Bronchial smooth muscle cell (primary cell): ENCODE measurements around the gene TSHZ3. TPM values are rescaled to one million over a fixed set of nuclear protein-coding genes. Genes with fewer than 3 reads are reported as not detected.

Experiments
- total RNA-seq: library from RNA; depleted of rRNA; stranded (reverse); fragments of >200 nt; gene quantifications from 2 replicates; pipeline ENCODE4 v1.2.1, GENCODE V29; 2014

The TSHZ3 gene, protein sequence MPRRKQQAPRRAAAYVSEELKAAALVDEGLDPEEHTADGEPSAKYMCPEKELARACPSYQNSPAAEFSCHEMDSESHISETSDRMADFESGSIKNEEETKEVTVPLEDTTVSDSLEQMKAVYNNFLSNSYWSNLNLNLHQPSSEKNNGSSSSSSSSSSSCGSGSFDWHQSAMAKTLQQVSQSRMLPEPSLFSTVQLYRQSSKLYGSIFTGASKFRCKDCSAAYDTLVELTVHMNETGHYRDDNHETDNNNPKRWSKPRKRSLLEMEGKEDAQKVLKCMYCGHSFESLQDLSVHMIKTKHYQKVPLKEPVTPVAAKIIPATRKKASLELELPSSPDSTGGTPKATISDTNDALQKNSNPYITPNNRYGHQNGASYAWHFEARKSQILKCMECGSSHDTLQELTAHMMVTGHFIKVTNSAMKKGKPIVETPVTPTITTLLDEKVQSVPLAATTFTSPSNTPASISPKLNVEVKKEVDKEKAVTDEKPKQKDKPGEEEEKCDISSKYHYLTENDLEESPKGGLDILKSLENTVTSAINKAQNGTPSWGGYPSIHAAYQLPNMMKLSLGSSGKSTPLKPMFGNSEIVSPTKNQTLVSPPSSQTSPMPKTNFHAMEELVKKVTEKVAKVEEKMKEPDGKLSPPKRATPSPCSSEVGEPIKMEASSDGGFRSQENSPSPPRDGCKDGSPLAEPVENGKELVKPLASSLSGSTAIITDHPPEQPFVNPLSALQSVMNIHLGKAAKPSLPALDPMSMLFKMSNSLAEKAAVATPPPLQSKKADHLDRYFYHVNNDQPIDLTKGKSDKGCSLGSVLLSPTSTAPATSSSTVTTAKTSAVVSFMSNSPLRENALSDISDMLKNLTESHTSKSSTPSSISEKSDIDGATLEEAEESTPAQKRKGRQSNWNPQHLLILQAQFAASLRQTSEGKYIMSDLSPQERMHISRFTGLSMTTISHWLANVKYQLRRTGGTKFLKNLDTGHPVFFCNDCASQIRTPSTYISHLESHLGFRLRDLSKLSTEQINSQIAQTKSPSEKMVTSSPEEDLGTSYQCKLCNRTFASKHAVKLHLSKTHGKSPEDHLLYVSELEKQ
- 4.2 and 6.8 TPM in 2 replicates for total RNA-seq

DNA sequence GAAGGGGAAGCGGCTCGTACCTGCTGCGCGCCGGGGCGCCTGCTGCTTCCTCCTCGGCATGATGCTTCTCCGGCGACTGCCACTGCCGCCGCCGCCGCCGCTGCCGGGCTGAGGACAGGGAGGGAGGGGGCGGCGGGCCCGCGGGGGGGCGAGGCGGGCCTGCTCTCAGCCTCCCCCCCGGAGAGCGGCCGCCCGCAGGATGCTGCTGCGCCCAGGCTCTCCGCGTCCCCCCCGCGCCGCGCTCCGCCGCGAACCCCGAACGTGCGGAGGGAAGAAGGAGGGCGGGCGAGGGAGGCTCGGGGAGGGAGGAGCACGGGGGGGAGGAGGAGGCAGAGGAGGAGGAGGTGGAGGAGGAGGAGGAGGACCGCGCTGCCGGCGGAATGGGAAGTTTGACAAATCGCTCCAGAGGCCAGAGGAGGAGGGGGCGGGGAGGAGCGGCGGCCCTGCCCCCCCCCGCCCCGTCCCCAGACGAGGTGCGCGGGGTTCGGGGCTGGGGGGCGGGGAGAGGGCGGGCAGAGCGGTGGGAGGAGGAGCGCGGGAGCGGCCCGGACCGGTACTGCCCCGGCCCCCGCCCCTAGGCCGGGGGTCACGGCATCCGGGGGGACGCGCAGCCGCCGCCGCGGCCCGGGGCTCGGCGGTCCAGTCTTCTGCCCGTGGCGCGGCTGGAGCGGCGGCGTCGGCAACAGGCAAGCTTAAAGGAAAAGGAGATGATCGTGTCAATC lies at the start of gene TSHZ3:
TSHZ3 (minus strand) TSS at position 277 of the 722 bp plus-strand sequence; CDS start at position 60, 217 bp downstream.

